Prostate gland (tissue), 2 donors: Measurements from ENCODE around the gene ICOS.

Experiments
- POLR2A ChIP-seq: fragments of 450-650 bp; IDR thresholded peaks from one replicate; pipeline ENCODE4 v1.6.1; 2016; ENCODE audit warnings: antibody characterized with exemption, mild to moderate bottlenecking
- POLR2AphosphoS5 ChIP-seq: sonication (generic); formaldehyde crosslinking; IDR thresholded peaks from one replicate; pipeline ENCODE4 v1.6.1; 2017; ENCODE audit warnings: antibody characterized with exemption
- TF ChIP-seq, protein P1 (sequence below), 4 experiments: fragments of 200-600 bp in 2 of 4; fragments of 450-650 bp in 2 of 4; sonication (generic) in 2 of 4; IDR thresholded peaks; 1 replicate in 3 of 4; 2 replicates in 1 of 4; pipeline ENCODE4 v1.5.1; 2016 to 2019; ENCODE audit warnings: antibody characterized with exemption in 4 of 4, mild to moderate bottlenecking in 2 of 4, moderate library complexity in 2 of 4

- no peak for TF ChIP-seq POLR2A
- TF ChIP-seq, protein P1, sequence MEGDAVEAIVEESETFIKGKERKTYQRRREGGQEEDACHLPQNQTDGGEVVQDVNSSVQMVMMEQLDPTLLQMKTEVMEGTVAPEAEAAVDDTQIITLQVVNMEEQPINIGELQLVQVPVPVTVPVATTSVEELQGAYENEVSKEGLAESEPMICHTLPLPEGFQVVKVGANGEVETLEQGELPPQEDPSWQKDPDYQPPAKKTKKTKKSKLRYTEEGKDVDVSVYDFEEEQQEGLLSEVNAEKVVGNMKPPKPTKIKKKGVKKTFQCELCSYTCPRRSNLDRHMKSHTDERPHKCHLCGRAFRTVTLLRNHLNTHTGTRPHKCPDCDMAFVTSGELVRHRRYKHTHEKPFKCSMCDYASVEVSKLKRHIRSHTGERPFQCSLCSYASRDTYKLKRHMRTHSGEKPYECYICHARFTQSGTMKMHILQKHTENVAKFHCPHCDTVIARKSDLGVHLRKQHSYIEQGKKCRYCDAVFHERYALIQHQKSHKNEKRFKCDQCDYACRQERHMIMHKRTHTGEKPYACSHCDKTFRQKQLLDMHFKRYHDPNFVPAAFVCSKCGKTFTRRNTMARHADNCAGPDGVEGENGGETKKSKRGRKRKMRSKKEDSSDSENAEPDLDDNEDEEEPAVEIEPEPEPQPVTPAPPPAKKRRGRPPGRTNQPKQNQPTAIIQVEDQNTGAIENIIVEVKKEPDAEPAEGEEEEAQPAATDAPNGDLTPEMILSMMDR (IDR thresholded peaks at IDR 0.05), result no peak
- TF ChIP-seq POLR2AphosphoS5, result no peak
These were observed 39.3 kb downstream of the ICOS start for GRCh38 chr2:203975912-203976311.
